ENCODE measurements around the gene TDRD9. TPM values are rescaled to one million over a fixed set of nuclear protein-coding genes. Genes with fewer than 3 reads are reported as not detected.

Gene TDRD9
- total RNA-seq, 5 donors from 2014 or later (not counting 1 experiment from before 2014, with no cell fraction given) = 0.43 to 1.3 (median 0.56) TPM

DNA sequence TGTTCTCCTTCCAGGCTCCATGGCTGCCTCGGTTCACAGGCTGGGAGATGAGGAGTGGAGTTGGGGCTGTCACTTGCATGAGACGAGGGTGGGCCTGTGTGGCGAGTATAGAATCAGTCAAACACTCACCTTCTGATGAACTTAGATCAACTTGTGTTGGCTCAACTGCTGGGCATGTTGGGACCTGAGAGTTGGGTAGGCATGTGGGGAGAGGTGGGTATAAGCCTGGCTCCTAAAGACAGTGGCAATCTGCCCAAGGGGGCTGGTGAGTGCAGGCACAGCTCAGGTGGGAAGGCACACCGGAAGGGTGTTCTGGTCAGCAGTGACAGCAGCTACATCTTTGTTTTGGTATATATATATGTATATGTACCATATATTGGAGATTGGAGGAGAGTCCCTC lies 30.1 kb upstream of the TDRD9 start:
- peaks cover 0 to 6% (median 3%) of the 10 kb centered on the region in 3 donors for H3K4me1 Mint-ChIP-seq
- ChIA-PET CTCF (no interaction called here), POLR2A (no interaction called here)
- 60% methylated on average over 1 of the region's 4 CpGs for WGBS (ENCODE audit: insufficient coverage)
- H3K27me3 Mint-ChIP-seq = no peaks in the 10 kb centered on the region
- no peaks in the 10 kb centered on the region for H3K36me3 Mint-ChIP-seq
- H3K27me3 ChIP-seq (replicated peaks in 1 of 2; ENCODE audit: control insufficient read depth in 2 of 2, extremely low read depth in 1 of 2, insufficient read depth in 2 of 2, low read length in 1 of 2) = peaks cover 0 to 9% of the 10 kb centered on the region in 2 experiments
- H3K36me3 ChIP-seq (ENCODE audit: control insufficient read depth in 2 of 2, extremely low read depth in 1 of 2, insufficient read depth in 1 of 2, low read length in 1 of 2) = no peaks in the 10 kb centered on the region
- DNase-seq (no peak), ATAC-seq (replicated peaks in 1 of 4) (no peak)
- no peaks in the 10 kb centered on the region for H3K9me3 Mint-ChIP-seq
- no peak overlapping the region for H3K27ac Mint-ChIP-seq
- no peak overlapping the region for H3K4me3 Mint-ChIP-seq
- H3K4me3 ChIP-seq (ENCODE audit: control insufficient read depth in 1 of 2, extremely low read depth in 1 of 2, low read length in 1 of 2) = no peak overlapping the region
- H3K27ac ChIP-seq (ENCODE audit: low read length) = no peak overlapping the region
- no peaks in the 10 kb centered on the region for H3K9me3 ChIP-seq
- H3K4me1 ChIP-seq (ENCODE audit: control insufficient read depth in 1 of 2, extremely low read depth in 1 of 2, insufficient read depth in 2 of 2, low read length in 2 of 2) = peaks cover 0 to 8% of the 10 kb centered on the region in 2 experiments

DNA sequence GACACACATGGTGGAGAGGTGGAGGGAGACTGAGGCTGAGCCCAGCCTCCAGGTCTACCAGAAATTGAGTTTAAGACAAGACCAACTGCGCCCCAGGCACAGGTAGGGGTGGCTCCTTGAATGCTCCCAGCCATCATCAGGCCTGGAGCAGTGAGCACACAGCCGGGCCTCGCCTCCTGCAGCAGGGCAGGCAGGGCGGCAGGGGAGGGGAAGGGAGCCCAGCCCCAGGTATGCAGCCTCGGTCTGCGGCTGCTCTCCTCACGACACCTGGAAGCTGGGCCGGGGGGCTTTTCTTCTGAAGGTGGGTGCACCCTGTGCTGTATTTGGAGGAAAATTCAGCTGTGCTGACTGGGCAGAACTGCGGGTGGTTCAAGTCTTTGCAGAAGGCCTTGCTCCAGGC lies 29.5 kb upstream of the TDRD9 start:
- Histone ChIP-seq H3K4me3 (ENCODE audit: control insufficient read depth in 1 of 2, extremely low read depth in 1 of 2, low read length in 1 of 2) (no peak overlapping the region), H3K4me1 (ENCODE audit: control insufficient read depth in 1 of 2, extremely low read depth in 1 of 2, insufficient read depth in 2 of 2, low read length in 2 of 2) (peaks cover 0 to 8% of the 10 kb centered on the region in 2 experiments), H3K27me3 (replicated peaks in 1 of 2; ENCODE audit: control insufficient read depth in 2 of 2, extremely low read depth in 1 of 2, insufficient read depth in 2 of 2, low read length in 1 of 2) (peaks cover 0 to 9% of the 10 kb centered on the region in 2 experiments), H3K27ac (ENCODE audit: low read length) (no peak overlapping the region), H3K9me3 (no peaks in the 10 kb centered on the region), H3K36me3 (ENCODE audit: control insufficient read depth in 2 of 2, extremely low read depth in 1 of 2, insufficient read depth in 1 of 2, low read length in 1 of 2) (no peaks in the 10 kb centered on the region)
- ChIA-PET POLR2A (no interaction called here), CTCF (no interaction called here)
- Mint-ChIP-seq H3K4me3 (no peak overlapping the region), H3K4me1 (peaks cover 0 to 6% (median 3%) of the 10 kb centered on the region in 3 donors), H3K36me3 (no peaks in the 10 kb centered on the region), H3K27ac (no peak overlapping the region), H3K9me3 (no peaks in the 10 kb centered on the region), H3K27me3 (no peaks in the 10 kb centered on the region)
- ATAC-seq (replicated peaks in 1 of 4) (no peak), DNase-seq (no peak)
- WGBS (ENCODE audit: insufficient coverage) = 91% methylated on average over 7 of the region's 9 CpGs

DNA sequence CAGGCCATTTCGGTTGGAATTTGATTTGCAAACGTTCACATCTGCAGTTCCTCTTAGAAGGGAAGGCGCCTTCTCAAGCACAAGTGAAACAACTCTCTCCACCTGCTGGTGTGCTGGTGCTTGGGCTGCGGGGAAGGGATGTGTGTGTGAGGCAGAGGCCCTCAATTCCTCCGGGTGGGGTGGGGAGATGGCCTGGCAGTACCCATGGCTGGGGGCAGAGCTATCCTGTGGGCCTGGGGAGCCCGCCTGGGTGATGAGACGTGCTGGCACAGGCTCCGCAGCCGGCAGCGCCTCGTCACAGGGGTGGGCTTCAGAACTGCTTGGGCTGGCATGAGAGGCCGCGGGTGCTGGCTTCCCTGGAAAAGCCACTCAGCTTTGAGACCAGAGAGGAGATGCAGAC lies 28.9 kb upstream of the TDRD9 start:
- Histone ChIP-seq H3K27me3 (replicated peaks in 1 of 2; ENCODE audit: control insufficient read depth in 2 of 2, extremely low read depth in 1 of 2, insufficient read depth in 2 of 2, low read length in 1 of 2) (peaks cover 0 to 9% of the 10 kb centered on the region in 2 experiments), H3K9me3 (no peaks in the 10 kb centered on the region), H3K27ac (ENCODE audit: low read length) (no peak overlapping the region), H3K4me3 (ENCODE audit: control insufficient read depth in 1 of 2, extremely low read depth in 1 of 2, low read length in 1 of 2) (no peak overlapping the region), H3K4me1 (ENCODE audit: control insufficient read depth in 1 of 2, extremely low read depth in 1 of 2, insufficient read depth in 2 of 2, low read length in 2 of 2) (peaks cover 0 to 8% of the 10 kb centered on the region in 2 experiments), H3K36me3 (ENCODE audit: control insufficient read depth in 2 of 2, extremely low read depth in 1 of 2, insufficient read depth in 1 of 2, low read length in 1 of 2) (no peaks in the 10 kb centered on the region)
- ChIA-PET POLR2A (no interaction called here), CTCF (no interaction called here)
- no peaks in the 10 kb centered on the region for H3K36me3 Mint-ChIP-seq
- DNase-seq = no peak
- ATAC-seq (replicated peaks in 1 of 4) = no peak
- peaks cover 1 to 2% of the 10 kb centered on the region in 2 donors for H3K27me3 Mint-ChIP-seq
- H3K4me1 Mint-ChIP-seq = peaks cover 0 to 6% (median 3%) of the 10 kb centered on the region in 3 donors
- no peak overlapping the region for H3K27ac Mint-ChIP-seq
- 78% methylated on average over 9 of the region's 13 CpGs for WGBS (ENCODE audit: insufficient coverage)
- H3K4me3 Mint-ChIP-seq = no peak overlapping the region
- H3K9me3 Mint-ChIP-seq = no peaks in the 10 kb centered on the region

DNA sequence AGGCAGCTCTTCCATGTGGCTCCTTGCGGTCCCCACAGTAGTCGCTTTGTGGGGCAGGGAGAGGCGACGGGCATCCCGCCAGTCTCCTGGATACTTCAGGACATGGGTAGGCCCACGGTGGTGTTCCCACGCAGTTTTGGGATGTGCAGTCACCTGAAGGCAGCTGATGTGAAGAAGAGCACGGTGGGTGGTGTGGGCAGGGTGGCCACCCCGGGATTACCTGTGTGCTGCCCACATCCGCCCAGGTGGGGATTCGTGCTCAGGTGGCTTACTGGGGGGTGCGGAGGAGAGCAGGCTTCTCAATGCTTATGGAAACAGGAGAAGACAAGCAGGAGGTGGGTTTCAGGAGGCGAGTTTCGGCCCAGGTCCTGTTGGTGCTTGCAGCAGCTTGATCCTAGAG lies 28.4 kb upstream of the TDRD9 start:
- ATAC-seq (replicated peaks in 1 of 4) = no peak
- H3K4me3 ChIP-seq (ENCODE audit: control insufficient read depth in 1 of 2, extremely low read depth in 1 of 2, low read length in 1 of 2) = no peak overlapping the region

DNA sequence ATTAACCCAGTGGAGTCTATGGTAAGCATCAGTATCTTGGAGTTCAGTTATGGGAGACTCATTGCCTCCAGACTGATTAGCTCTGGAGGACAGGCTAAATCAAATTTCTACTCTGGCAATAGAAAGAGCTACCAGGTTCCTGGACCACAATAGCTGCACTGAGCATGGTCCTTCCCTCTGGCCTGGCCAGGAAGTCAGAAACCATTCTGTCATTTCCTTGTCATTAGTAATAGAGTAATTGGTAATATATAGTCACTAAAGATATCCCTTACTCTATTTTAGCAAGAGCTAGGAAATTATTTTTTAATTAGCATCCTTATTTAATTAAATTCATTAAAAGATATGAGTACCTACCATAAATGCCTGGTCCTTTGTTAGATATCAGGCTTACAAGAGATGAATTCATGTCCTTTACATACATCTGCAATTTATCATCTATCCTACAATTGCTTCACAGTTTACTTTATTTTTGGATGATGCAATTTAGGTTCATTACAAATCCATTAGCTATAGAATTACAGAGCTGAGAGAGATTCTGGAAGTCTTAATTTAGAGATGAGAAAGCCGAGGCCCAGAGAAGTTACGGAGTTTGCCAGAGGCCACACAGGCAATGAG lies 23.7 kb upstream of the TDRD9 start:
- H3K4me1 Mint-ChIP-seq = peaks cover 16 to 24% (median 20%) of the 10 kb centered on the region in 3 donors
- Histone ChIP-seq H3K27ac (ENCODE audit: low read length) (no peak overlapping the region), H3K4me3 (ENCODE audit: control insufficient read depth in 1 of 2, extremely low read depth in 1 of 2, low read length in 1 of 2) (no peak overlapping the region), H3K36me3 (ENCODE audit: control insufficient read depth in 2 of 2, extremely low read depth in 1 of 2, insufficient read depth in 1 of 2, low read length in 1 of 2) (no peaks in the 10 kb centered on the region), H3K27me3 (replicated peaks in 1 of 2; ENCODE audit: control insufficient read depth in 2 of 2, extremely low read depth in 1 of 2, insufficient read depth in 2 of 2, low read length in 1 of 2) (peaks cover 0 to 10% of the 10 kb centered on the region in 2 experiments), H3K9me3 (no peaks in the 10 kb centered on the region), H3K4me1 (ENCODE audit: control insufficient read depth in 1 of 2, extremely low read depth in 1 of 2, insufficient read depth in 2 of 2, low read length in 2 of 2) (peaks cover 2 to 20% of the 10 kb centered on the region in 2 experiments)
- no peak overlapping the region for H3K4me3 Mint-ChIP-seq
- ChIA-PET CTCF (interaction anchor here (0.6 to 2.4 kb wide), 7 partner anchors 10 to 294 kb away, joined by 3 to 12 read pairs (median 4); a partner anchor contains a TSS), POLR2A (no interaction called here)
- no peaks in the 10 kb centered on the region for H3K9me3 Mint-ChIP-seq
- WGBS (ENCODE audit: insufficient coverage) = 100% methylated on average over 2 of the region's 2 CpGs
- H3K27me3 Mint-ChIP-seq = peaks cover 4 to 5% of the 10 kb centered on the region in 2 donors
- peaks cover 3% of the 10 kb centered on the region for H3K36me3 Mint-ChIP-seq
- DNase-seq (no peak), ATAC-seq (replicated peaks in 1 of 4) (no peak)
- no peak overlapping the region for H3K27ac Mint-ChIP-seq

More for the DNA sequence above, 28.4 kb upstream of the TDRD9 start:
- H3K27ac Mint-ChIP-seq = no peak overlapping the region
- DNase-seq = no peak
- no peak overlapping the region for H3K27ac ChIP-seq (ENCODE audit: low read length)
- H3K4me1 Mint-ChIP-seq = peaks cover 0 to 6% (median 3%) of the 10 kb centered on the region in 3 donors
- peaks cover 0 to 8% of the 10 kb centered on the region in 2 experiments for H3K4me1 ChIP-seq (ENCODE audit: control insufficient read depth in 1 of 2, extremely low read depth in 1 of 2, insufficient read depth in 2 of 2, low read length in 2 of 2)
- POLR2A ChIA-PET = no interaction called here
- no peaks in the 10 kb centered on the region for H3K36me3 ChIP-seq (ENCODE audit: control insufficient read depth in 2 of 2, extremely low read depth in 1 of 2, insufficient read depth in 1 of 2, low read length in 1 of 2)
- peaks cover 0 to 9% of the 10 kb centered on the region in 2 experiments for H3K27me3 ChIP-seq (replicated peaks in 1 of 2; ENCODE audit: control insufficient read depth in 2 of 2, extremely low read depth in 1 of 2, insufficient read depth in 2 of 2, low read length in 1 of 2)
- H3K9me3 ChIP-seq = no peaks in the 10 kb centered on the region
- no peak overlapping the region for H3K4me3 Mint-ChIP-seq
- no peaks in the 10 kb centered on the region for H3K9me3 Mint-ChIP-seq
- no peaks in the 10 kb centered on the region for H3K36me3 Mint-ChIP-seq
- CTCF ChIA-PET = interaction anchor here in 1 of 2 donors (1.3 to 1.6 kb wide), 2 partner anchors 20 to 91 kb away, joined by 6 to 10 read pairs; no protein-coding TSS in a partner anchor
- WGBS (ENCODE audit: insufficient coverage) = 89% methylated on average over 14 of the region's 14 CpGs
- H3K27me3 Mint-ChIP-seq = peaks cover 2 to 4% of the 10 kb centered on the region in 2 donors

DNA sequence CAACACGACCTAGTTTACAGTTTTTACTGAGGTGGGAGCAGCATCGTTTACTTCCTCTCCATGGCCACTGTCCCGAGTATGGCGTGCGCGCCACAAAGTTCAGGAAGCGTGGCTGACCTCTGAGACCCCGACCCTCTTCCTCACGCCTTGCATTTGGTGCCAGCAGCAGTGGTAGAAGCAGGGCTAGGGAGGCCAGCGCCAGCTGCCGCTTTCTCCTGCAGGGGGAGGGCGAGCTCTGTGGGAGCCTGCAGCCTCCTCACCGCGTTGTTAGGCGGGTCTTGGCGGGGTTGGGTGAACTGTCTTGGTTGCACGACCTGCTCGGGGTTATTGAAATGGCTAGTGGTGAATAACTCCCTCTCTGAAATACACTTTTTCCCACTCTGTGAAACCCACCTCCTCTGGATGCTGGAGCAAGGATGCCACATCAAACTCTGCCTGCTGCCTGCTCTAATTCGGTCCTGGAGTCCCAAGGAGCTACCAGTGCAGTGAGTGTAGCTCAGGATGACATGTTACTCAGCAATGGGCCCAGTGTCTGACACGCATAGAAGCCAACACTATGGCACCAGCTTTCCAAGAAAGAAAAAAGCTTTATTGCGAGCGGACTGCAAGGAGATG lies 22.3 kb upstream of the TDRD9 start:
- DNase-seq (peak in 28 of 35 experiments; percentile 11 to 52 (median 36)), ATAC-seq (replicated peaks in 1 of 4) (peak in 3 of 4 experiments; percentile 24 to 46 (median 33))
- ChIA-PET POLR2A (no interaction called here), CTCF (interaction anchor here (0.6 to 0.7 kb wide), 4 partner anchors 9 to 98 kb away, joined by 3 to 6 read pairs (median 3); no protein-coding TSS in a partner anchor)
- peaks cover 3% of the 10 kb centered on the region for H3K36me3 Mint-ChIP-seq
- Histone ChIP-seq H3K27ac (ENCODE audit: low read length) (no peak overlapping the region), H3K27me3 (replicated peaks in 1 of 2; ENCODE audit: control insufficient read depth in 2 of 2, extremely low read depth in 1 of 2, insufficient read depth in 2 of 2, low read length in 1 of 2) (peaks cover 0 to 7% of the 10 kb centered on the region in 2 experiments), H3K36me3 (ENCODE audit: control insufficient read depth in 2 of 2, extremely low read depth in 1 of 2, insufficient read depth in 1 of 2, low read length in 1 of 2) (peaks cover 0 to under 1% of the 10 kb centered on the region in 2 donors), H3K4me3 (ENCODE audit: control insufficient read depth in 1 of 2, extremely low read depth in 1 of 2, low read length in 1 of 2) (no peak overlapping the region), H3K9me3 (no peaks in the 10 kb centered on the region), H3K4me1 (ENCODE audit: control insufficient read depth in 1 of 2, extremely low read depth in 1 of 2, insufficient read depth in 2 of 2, low read length in 2 of 2) (peaks cover 7 to 27% of the 10 kb centered on the region in 2 experiments)
- H3K27me3 Mint-ChIP-seq = peaks cover 4 to 5% of the 10 kb centered on the region in 2 donors
- peaks cover 25 to 31% (median 29%) of the 10 kb centered on the region in 3 donors for H3K4me1 Mint-ChIP-seq
- WGBS (ENCODE audit: insufficient coverage) = 42% methylated on average over 14 of the region's 22 CpGs
- H3K4me3 Mint-ChIP-seq = peak overlapping the region in 2 of 3 donors; percentile 18 to 50
- H3K9me3 Mint-ChIP-seq = no peaks in the 10 kb centered on the region
- H3K27ac Mint-ChIP-seq = peak overlapping the region; percentile 16 to 46

Measured in T-cell (primary cell).